BJ (cell line): ENCODE results near the gene TAF1B. TPM values are rescaled to one million over a fixed set of nuclear protein-coding genes. Genes with fewer than 3 reads are reported as not detected.
"Not testable (repeated sequence)": the region's sequence is repeated elsewhere in the genome, so short reads cannot be mapped to it uniquely, and the experiment has no call there.

ENCODE experiments used
- CTCF ChIA-PET: fragments of 350-600 bp; formaldehyde crosslinking; extraction: SDS; loops from one replicate; lab custom pipeline; 2021; ENCODE audit warnings: antibody characterized with exemption, inconsistent platforms; lab: Yijun Ruan, JAX
- POLR2A ChIA-PET: fragments of 300-600 bp; sonication (Branson Sonifier 250); formaldehyde crosslinking; extraction: SDS; loops from one replicate; lab custom pipeline; 2021; ENCODE audit warnings: antibody characterized with exemption; lab: Charles Lee
- DNase-seq: peaks from one replicate; pipeline ENCODE4 v3.0.0-alpha.2; 2011; ENCODE audit warnings: low read depth
- H3K27me3 ChIP-seq: 2 replicates; pipeline ENCODE4 v1.6.0; 2011; ENCODE audit warnings: low read length; ENCODE audit not compliant: control insufficient read depth, insufficient read depth
- H3K36me3 ChIP-seq: 2 replicates; pipeline ENCODE4 v1.5.1; 2011; ENCODE audit warnings: low read length; ENCODE audit not compliant: control insufficient read depth, insufficient read depth
- H3K4me3 ChIP-seq: 2 replicates; pipeline ENCODE4 v1.5.1; 2011; ENCODE audit warnings: low read depth, mild to moderate bottlenecking, control low read depth, low read length
- CTCF ChIP-seq: IDR thresholded peaks from 2 replicates; pipeline ENCODE4 v1.5.1; 2011; ENCODE audit warnings: low read depth, mild to moderate bottlenecking, control low read depth, inconsistent platforms, low read length, moderate library complexity; ENCODE audit not compliant: insufficient read depth
- polyA plus RNA-seq: library from polyadenylated mRNA; depleted of rRNA; stranded (reverse); fragments of >200 nt; gene quantifications from 2 replicates; pipeline ENCODE4 v1.2.3, GENCODE V29; 2011

TAF1B gene
- polyA plus RNA-seq, 1 experiment, result 7.6 TPM

DNA sequence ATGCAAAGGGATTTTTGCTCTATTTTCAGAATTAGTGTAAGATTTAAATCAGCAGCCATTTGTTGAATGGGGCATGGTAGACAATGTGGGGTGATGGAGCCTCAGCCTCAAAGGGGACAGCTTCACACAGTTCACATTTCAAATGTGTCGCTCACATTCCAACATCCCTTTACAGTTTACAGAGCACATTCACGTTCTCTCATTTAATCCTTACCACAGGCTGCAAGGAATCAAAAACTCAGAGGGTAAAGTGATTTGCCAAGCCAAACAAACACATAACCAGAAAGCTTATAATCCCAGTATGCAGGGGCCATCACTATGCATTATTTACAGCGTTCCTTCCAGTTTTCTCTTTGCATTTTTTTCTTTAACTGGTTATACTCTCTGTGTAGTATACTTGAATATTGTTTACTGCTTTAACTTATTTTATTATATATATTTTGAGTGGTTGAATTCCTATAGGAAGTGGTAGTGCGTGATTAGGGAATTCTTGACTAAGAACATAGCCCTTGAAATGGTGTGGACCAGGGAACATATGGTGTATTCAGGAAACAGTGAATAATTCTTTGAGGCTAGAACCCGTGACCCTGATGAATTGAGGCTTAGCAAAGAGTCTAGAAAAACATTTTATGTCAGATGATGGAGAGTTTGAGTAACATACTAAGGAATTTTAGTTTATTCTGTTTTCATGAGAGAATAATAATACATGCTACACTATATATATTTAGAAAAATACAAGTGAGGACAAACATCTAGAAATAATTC lies 18.1 kb upstream of the TAF1B start:
- Histone ChIP-seq H3K27me3 (no peaks in the 10 kb centered on the region), H3K4me3 (no peak overlapping the region), H3K36me3 (no peaks in the 10 kb centered on the region)
- no peak for DNase-seq
- ChIA-PET CTCF (interaction anchor here (1.6 to 2.0 kb wide), 2 partner anchors 11 to 18 kb away, joined by 4 to 11 read pairs; partner anchors contain the start of gene TAF1B), POLR2A (no interaction called here)
- no peak for TF ChIP-seq CTCF

GRCh38 chr2:9826208-9826607 lies 17.1 kb upstream of the TAF1B start:
- CTCF ChIA-PET, result interaction anchor here (2.8 kb wide), 1 partner anchor 12 kb away, joined by 10 read pairs; no protein-coding TSS in a partner anchor
- no peaks in the 10 kb centered on the region for H3K36me3 ChIP-seq
- no peak overlapping the region for H3K4me3 ChIP-seq
- POLR2A ChIA-PET, result no interaction called here
- no peak for TF ChIP-seq CTCF
- H3K27me3 ChIP-seq, result no peaks in the 10 kb centered on the region
- no peak for DNase-seq

DNA sequence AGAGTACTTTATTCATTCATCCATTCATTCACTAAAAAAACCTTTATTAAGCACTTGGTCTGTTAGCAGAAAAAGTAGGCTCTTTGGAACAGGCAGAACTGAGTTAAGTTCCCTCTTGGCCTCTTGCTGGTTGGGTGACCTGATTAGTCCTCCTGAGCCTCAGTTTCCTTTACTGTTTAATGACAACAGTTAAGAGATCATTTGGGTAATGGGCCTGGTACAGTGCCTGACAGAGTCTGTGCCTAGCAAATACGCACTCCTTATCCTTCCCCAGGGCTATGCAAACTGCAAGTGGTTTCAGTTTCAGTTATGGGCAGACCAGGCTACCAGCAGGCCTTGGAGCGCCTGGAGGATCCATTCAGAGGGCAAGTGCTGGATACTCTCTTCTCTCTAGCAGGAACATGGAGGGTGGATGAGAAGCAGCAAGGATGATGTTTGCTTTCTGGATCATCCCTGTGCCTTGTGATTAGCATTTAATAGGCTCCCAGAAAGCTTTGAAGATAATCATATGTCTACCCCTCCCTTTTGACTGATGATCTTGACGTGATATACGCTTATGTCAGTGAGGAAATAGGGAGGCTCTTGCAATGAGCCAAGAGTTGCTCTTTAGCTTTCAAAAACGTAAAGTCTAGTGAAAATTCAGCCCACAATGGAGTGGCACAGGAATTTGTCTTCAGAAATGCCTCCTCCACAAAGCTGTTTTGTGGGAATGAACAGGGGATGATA lies 12.4 kb upstream of the TAF1B start:
- POLR2A ChIA-PET, result no interaction called here
- no peak for DNase-seq
- TF ChIP-seq CTCF, result no peak
- no peaks in the 10 kb centered on the region for H3K27me3 ChIP-seq
- CTCF ChIA-PET, result interaction anchor here (1.7 kb wide), 2 partner anchors 17 to 211 kb away, joined by 3 to 5 read pairs; no protein-coding TSS in a partner anchor
- H3K4me3 ChIP-seq, result no peak overlapping the region
- H3K36me3 ChIP-seq, result no peaks in the 10 kb centered on the region

GRCh38 chr2:9831670-9832069 lies 11.6 kb upstream of the TAF1B start:
- no peak for TF ChIP-seq CTCF
- Histone ChIP-seq H3K27me3 (no peaks in the 10 kb centered on the region), H3K4me3 (no peak overlapping the region), H3K36me3 (no peaks in the 10 kb centered on the region)
- CTCF ChIA-PET, result interaction anchor here (1.0 to 1.7 kb wide), 3 partner anchors 16 to 211 kb away, joined by 3 to 5 read pairs (median 3); no protein-coding TSS in a partner anchor
- POLR2A ChIA-PET, result no interaction called here
- DNase-seq, result no peak

GRCh38 chr2:9832586-9832985 lies 10.7 kb upstream of the TAF1B start:
- Histone ChIP-seq H3K36me3 (no peaks in the 10 kb centered on the region), H3K27me3 (no peaks in the 10 kb centered on the region), H3K4me3 (no peak overlapping the region)
- no peak for TF ChIP-seq CTCF
- ChIA-PET CTCF (interaction anchor here (1.4 kb wide), 1 partner anchor 10 kb away, joined by 4 read pairs; the partner anchor contains the start of gene TAF1B), POLR2A (no interaction called here)
- DNase-seq, result no peak

DNA sequence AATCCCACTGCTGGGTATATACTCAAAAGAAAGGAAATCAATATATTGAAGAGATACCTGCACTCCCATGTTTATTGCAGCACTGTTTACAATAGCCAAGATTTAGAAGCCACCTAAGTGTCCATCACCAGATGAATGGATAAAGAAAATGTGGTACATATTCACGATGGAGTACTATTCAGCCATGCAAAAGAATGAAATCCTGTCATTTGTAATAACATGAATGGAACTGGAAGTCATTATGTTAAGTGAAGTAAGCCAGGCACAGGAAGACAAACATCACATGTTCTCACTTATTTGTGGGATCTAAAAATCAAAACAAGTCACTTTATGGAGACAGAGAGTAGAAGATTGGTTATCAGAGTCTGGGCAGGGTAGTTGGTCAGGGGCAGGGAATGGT lies 8.2 kb upstream of the TAF1B start:
- POLR2A ChIA-PET, H3K4me3 ChIP-seq, H3K27me3 ChIP-seq, H3K36me3 ChIP-seq, DNase-seq: not testable (repeated sequence)
- CTCF ChIA-PET, result interaction anchor here (1.8 kb wide), 1 partner anchor 21 kb away, joined by 6 read pairs; no protein-coding TSS in a partner anchor
